Peyer's patch (tissue), 4 donors: ENCODE results near the gene RAP1A.

Experiments
- CTCF ChIP-seq, 6 experiments: fragments of 450-650 bp in 4 of 6; fragments of 200-600 bp in 2 of 6; sonication (generic) in 1 of 6; IDR thresholded peaks; one replicate each; pipeline ENCODE4 v1.5.1; 2017 to 2019; ENCODE audit warnings: antibody characterized with exemption in 6 of 6, mild to moderate bottlenecking in 3 of 6, moderate library complexity in 1 of 6
- POLR2A ChIP-seq, 2 donors: fragments of 450-650 bp; IDR thresholded peaks; one replicate each; pipeline ENCODE4 v1.5.1; 2017; ENCODE audit warnings: antibody characterized with exemption in 2 of 2, mild to moderate bottlenecking in 2 of 2, moderate library complexity in 2 of 2

GRCh38 chr1:111755331-111756123, 135.9 kb downstream of the RAP1A start, which contains the start of gene DDX20:
- TF ChIP-seq CTCF (IDR thresholded peaks at IDR 0.05), result peak; percentile 75 to 98 (median 92)
- TF ChIP-seq POLR2A (IDR thresholded peaks at IDR 0.05), result peak; percentile 45 to 53
